GM19452 (cell line): ENCODE data around the gene SRRM1.
"Not testable (repeated sequence)": the region's sequence is repeated elsewhere in the genome, so short reads cannot be mapped to it uniquely, and the experiment has no call there.

Experiments used
- ATAC-seq: cut with Tn5 transposase; IDR thresholded peaks from one replicate; pipeline ENCODE4 v1.9.1; 2021; ENCODE audit not compliant: unreplicated experiment

SRRM1 gene

DNA sequence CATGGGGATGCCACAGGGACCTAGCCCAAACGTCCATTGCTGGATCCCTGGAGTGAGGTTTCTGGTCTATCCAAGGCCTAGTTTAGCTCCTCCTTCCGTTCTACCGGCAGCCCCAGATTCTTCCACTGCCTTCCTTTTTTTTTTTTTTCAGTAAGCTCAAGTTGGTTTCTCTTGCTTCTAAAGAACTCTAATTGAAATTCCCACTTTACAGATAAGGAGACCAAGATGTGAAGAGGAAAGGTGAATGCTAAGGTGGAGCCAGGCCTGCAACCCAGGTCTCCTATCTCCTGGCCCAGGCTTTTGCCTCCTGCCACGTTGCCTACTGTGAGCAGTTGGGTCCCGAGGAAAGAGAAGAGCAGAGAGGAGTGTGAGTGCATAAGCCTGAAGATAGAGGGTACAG lies 70.6 kb downstream of the SRRM1 start:
- ATAC-seq = no peak

DNA sequence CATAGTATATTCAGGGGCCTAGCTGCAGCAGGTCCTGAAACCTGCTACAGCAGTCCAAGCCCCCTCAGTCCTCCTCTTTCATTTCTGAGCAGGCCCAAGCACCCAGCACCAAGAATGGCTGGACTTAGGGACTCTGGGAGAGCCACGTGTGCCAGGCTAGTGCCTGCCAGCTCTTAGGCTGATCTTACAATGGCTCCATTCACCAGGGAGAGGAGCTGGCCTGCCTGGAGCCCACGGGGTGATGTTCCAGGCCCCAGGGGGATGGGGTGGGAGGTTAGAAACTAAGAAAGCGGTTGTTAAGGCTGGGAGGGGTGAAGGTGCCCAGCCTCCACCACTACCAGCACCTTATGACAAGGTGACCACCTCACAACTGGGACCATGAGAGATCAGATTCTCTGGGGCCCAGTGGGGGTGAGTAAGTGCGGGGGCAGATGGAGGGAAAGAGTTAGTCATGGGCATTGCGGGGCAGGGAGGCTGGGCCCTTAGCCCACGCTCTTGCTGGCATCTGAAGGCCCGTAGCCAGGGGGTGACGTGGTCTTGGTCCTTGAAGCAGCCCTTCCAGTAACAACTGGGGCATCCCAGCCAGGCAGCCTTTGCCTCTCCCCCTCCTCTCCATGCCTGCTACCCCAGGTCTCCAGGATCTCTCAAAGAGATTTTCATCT lies 71.9 kb downstream of the SRRM1 start:
- ATAC-seq = no peak

DNA sequence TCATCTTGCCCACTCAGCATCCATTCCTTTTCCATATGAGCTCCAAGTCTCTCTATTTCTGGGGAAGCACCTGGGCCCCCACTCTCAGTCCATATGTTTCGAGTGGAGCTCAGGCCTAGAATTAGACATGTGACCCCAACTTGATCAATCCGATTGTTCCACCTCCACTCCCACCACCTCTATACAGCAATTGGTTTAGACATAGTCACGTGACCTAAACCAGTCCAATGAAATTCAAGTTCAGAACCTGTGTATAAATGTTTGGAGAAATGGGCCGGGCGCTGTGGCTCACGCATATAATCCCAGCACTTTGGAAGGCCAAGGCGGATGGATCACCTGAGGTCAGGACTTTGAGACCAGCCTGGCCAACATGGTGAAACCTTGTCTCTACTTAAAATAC lies 72.6 kb downstream of the SRRM1 start:
- no peak for ATAC-seq

DNA sequence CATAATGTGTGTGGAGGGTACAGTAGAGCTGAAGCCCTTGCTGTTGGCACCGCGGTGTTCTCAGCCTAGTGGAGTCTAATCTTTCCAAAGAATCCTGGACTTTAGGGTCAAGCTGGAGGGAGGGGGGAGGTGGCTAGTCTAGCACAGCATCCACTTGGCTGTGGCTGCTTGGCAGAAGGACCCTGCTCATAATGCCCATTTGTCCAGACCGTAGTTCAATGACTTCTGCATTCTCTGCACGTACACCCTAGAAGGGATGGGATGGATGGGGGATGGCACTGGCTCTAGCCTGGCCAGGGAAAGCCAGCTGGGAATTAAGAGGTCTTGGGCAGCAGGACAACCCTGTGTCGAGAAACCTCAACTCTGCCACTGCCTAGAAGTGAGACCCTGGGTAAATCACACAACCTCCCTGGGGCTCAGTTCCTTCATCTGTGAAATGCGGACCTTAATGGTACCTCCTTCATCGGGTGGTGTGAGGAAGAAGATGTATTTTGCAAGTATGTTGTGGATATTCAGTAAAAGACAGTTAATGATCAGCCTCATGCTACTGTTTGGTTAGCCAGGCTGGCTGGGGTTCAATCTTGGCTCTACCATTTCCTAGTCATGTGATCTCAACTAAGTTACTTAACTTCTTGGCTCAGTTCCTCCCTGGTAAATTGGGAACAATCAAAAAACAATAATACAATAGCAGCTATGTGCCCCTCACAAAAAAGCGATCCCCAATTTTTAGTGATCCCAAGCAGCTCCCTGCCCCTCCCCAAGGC lies 75.0 kb downstream of the SRRM1 start:
- no peak for ATAC-seq

DNA sequence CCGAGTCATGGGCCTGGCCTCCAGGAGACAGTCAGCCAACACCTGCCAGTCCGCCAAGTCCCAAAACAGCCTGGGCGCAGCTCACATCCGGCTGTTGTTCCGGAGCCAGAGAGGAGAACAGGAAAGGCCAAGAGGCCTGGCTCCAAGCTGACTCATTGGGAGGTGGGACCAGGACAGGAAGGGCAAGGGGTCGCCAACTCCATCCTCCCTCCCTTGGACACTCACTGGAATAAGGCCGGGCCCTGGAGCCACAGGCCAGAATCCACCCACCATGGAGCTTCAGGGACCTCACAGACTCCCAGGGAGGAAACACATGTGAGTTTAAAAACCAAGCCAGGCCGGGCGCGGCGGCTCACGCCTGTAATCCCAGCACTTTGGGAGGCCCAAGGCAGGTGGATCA lies 77.0 kb downstream of the SRRM1 start:
- ATAC-seq = no peak

DNA sequence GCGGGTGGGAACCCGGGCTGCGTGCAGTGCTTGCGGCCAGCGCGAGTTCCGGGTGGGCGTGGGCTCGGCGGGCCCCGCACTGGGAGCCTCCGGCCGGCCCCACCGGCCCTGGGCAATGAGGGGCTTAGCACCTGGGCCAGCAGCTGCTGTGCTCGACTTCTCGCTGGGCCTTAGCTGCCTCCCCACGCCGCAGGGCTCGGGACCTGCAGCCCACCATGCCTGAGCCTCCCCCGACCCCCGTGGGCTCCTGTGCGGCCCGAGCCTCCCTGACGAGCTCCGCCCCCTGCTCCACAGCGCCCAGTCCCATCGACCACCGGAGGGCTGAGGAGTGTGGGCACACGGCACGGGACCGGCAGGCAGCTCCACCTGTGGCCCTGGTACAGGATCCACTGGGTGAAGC lies 78.4 kb downstream of the SRRM1 start:
- no peak for ATAC-seq

DNA sequence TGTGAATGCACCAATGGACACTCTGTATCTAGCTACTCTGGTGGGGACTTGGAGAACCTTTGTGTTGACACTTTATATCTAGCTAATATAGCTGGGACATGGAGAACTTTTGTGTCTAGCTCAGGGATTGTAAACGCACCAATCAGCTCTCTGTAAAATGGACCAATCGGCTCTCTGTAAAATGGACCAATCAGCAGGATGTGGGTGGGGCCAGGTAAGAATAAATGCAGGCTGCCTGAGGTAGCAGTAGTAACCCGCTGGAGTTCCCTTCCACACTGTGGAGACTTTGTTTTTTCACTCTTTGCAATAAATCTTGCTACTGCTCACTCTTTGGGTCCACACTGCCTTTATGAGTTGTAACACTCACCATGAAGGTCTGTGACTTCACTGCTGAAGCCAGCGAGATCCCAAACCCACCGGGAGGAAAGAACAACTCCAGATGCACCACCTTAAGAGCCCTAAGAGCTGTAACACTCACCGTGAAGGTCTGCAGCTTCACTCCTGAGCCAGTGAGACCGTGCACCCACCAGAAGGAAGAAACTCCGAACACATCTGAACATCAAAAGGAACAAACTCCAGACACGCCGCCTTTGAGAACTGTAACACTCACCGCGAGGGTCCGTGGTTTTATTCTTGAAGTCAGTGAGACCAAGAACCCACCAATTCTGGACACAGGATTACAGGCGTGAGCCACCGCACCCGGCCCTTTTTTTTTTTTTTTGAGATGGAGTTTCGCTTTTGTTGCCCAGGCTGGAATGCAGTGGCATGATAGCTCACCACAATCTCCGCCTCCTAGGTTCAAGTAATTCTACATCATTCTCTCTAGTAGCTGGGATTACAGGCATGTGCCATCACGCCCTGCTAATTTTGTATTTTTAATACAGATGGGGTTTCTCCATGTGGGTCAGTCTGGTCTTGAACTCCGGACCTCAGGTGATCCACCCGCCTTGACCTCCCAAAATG lies 79.3 kb downstream of the SRRM1 start:
- ATAC-seq = not testable (repeated sequence)
